Fibroblast of skin of left quadriceps (primary cell): ENCODE results near the gene ZKSCAN1.
"Not testable (repeated sequence)": the region's sequence is repeated elsewhere in the genome, so short reads cannot be mapped to it uniquely, and the experiment has no call there.

ENCODE experiments used
- DNase-seq, 2 experiments: peaks; one replicate each; pipeline ENCODE4 v3.0.0-alpha.2; 2013; ENCODE audit warnings: low read depth in 2 of 2

ZKSCAN1 gene

DNA sequence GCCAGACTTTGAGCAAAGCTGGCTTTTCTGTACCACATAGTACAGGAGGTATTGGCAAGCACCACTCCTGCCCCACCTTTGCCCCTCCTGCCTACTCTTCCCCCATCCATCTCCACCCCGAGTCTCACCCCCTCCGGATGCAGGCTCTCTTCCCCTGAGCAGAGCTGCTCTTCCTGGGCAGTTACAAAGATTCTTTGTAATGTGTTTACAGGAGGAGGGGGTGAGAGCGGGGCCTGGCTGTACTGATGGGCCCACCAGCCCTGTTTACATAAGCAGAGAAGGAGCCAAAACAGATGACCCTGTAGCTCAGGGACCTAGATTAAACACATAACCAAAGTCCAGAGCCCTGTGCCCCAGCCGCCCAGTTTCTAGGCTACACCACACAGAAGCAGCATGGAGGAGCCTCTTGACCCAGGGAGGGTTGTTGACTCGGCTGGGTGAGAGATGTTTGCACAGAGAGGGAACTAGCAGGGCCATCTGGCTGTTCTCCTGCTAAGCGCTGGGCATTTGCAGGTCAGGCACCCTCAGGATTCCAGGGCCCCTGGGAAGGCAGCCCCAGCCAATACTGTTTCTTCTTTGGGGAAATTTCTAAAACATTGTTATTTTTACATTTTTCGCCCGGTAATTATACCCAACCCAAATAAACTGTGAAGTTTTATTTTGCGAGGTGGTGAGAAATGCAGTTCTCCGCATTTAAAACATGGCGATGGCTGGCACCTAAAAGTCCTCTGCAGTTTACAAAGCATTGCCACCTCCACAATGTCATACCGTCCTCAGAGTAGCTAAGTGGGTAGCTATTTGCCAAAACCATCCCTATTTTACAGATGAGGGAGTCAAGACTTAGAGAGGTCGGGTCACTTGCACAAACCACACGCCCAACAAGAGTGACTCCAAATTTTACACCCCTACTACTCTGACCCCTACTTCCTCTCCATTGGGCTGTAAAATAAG is 11.4 kb upstream of the ZKSCAN1 start:
- no peak for DNase-seq

GRCh38 chr7:100007887-100008286 is 7.5 kb upstream of the ZKSCAN1 start:
- no peak for DNase-seq

DNA sequence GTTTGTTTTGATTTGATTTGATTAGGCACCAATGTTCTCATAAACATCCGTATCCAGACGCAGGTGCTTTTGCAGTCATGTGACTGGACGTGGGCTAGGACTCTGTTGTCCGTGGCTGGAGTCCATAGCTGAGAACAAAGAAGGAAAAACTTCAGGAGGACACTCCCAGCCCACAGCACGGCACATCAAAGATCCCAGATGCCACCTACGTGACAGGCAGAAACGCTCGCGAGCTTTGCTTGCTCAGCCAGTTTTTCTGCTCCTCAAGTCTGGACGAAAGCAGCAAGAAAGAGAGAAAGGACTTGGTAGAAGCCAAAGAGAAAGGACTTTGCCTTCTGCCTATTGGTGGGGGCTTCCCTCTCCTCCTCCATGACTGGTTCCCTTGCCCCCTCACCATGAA is 6.9 kb upstream of the ZKSCAN1 start:
- no peak for DNase-seq

DNA sequence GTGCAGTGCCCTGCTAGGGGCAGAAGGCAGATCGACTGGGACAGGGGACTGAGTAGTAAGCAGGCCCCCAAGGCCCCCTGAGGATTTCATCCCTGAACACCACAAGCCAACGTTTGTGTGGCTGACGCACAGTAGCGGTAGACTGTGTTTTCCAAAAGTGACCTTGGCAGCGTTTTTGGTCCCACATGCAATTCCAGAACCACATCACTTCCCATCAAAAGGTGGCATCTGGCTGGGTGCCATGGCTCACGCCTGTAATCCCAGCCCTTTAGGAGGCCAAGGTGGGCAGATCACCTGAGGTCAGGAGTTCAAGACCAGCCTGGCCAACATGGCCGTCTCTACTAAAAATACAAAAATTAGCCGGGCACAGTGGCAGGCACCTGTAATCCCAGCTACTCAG is 5.4 kb upstream of the ZKSCAN1 start:
- DNase-seq = not testable (repeated sequence)

DNA sequence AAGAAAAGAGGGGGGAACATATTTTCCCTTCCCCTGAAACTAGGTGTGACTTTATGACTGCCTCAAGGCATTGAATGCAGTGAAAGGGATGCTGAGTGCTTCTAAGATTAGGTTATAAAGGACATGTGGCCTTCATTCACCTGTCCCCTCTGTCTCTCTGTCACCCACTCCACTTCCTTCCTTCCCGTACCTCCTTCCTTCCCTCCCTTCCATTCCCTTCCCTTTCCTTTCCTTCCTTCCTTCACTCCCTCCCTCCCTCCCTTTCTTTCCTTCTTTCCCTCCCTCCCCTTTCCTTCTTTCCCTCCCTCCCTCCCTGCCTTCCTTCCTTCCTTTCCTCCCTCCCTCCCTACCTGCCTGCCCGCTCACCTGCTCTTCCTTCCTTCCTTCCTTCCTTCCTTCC is 4.5 kb upstream of the ZKSCAN1 start:
- no peak for DNase-seq

- DNase-seq = no peak
These were observed 3.9 kb upstream of the ZKSCAN1 start for GRCh38 chr7:100011516-100011915.

DNA sequence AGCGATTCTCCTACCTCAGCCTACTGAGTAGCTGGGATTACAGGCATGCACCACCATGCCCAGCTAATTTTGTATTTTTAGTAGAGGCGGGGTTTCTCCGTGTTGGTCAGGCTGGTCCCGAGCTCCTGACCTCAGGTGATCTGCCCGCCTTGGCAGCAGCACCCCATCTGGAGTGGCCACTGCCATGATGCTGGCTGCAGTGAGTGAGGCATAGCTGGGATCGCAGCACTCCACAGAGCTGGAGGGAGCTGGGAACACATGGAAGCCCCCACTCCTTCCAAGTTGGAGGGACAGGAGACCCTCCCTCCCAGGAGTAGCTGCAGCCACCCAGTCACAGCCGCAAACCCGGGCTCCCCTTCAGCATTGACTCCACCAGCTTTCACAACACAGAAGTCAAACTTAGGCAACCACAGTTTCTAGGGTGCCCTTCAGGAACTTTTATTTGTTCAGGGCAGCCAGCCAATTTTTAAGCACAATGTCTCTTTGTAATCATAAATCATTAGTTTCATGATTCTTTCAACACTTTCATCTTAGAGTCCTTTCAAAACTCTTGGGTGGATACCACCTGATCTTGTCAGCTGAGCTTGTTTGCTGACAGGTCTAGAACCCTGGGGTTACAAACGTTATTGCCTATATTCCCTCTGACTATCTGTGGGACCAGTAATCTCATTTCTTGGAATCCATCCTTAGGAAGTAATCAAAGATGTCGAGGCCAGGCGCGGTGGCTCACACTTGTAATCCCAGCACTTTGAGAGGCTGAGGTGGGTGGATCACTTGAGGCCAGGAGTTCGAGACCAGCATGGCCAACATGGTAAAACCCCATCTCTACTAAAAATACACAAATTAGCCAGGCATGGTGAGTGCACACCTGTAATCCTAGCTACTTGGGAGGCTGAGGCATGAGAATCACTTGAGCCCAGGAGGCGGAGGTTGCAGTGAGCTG is 2.7 kb upstream of the ZKSCAN1 start:
- DNase-seq = not testable (repeated sequence)

DNA sequence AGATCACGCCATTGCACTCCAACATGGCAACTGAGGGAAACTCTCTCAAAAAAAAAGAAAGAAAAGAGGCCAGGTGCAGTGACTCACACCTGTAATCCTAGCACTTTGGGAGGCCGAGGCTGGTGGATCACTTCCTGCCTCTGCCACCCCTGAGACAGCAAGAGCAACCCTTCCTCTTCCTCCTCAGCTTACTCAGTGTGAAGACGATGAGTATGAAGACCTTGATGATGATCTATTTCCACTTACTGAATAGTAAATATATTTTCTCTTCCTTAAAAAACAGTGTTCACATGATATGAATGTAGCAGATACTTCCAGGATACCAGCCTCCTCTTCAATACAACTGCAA is 2.1 kb upstream of the ZKSCAN1 start:
- no peak for DNase-seq

- no peak for DNase-seq
These were observed 962 bp downstream of the ZKSCAN1 start for GRCh38 chr7:100016215-100016901.

GRCh38 chr7:100017300-100017699 is 1.9 kb downstream of the ZKSCAN1 start:
- DNase-seq = no peak

DNA sequence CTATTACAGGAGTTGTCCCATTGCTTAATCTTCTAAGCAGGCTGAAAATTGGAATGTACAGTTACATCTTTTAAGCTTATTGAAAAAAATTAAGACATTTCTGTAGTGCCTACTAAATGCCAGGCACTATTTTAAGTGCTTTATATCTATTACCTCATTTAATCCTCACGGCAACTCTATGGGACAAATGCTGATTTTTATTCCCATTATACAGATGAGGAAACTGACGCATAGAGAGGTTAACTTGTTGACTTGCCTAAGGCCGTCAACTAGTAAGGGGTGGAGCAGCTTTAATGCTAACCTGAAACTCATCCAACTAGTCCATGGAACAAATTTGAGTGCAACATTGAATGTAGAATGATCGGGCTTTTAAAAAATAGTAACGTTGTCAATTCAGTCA is 2.5 kb downstream of the ZKSCAN1 start:
- no peak for DNase-seq

- DNase-seq = no peak
These were observed 4.5 kb downstream of the ZKSCAN1 start for GRCh38 chr7:100019908-100020307.

DNA sequence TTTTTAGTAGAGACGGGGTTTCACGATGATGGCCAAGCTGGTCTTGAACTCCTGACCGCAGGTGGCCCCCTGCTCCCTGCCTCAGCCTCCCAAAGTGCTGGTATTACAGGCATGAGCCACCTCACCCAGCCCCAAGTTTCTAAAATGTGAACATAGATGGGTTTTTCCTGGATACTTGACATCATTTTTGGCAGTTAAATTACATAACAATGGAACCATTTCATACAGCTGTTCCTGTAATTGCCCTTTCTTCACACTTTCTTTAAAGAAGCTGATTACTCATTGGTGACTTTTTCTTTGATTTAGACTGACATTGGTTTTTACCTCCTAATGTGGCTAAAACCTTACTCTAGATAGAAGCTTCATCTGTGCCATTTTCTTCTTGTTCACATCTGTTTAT is 5.9 kb downstream of the ZKSCAN1 start:
- no peak for DNase-seq

DNA sequence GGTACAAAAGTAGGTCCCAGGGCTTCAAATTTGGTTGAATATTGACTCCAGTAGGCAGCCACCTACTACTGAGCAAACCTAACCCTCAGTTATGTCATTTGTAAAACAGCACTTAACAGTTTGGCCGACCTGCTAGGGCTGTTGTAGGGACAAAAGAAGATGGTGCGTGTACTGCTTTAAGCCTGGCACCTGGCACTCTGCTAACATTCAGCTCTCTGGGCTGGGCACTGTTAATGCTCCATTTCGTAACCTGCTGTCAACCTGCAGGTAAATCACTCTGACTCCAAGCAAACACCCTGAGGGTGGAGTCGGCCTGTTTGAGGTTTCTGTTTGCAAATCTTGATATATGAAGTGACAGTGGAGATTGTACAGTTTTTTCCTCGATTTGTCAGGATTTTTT is 7.2 kb downstream of the ZKSCAN1 start:
- no peak for DNase-seq

GRCh38 chr7:100023526-100023925 is 8.1 kb downstream of the ZKSCAN1 start:
- DNase-seq = no peak

- DNase-seq = no peak
These were observed 8.7 kb downstream of the ZKSCAN1 start for GRCh38 chr7:100024020-100024619.

DNA sequence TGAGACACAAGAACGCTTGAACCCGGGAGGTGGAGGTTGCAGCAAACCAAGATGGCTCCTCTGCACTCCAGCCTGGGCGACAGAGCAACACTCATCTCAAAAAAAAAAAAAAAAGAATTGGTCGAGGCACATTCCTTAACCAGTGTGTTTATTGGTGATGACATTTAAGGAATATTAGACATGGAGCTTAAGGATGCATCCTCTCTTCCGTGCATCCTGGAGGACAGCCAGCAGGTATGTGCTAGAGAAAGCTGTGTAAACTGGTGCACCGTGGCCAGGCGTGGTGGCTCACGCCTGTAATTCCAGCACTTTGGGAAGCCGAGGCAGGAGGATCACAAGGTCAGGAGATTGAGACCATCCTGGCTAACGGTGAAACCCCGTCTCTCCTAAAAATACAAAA is 11.8 kb downstream of the ZKSCAN1 start:
- DNase-seq = no peak

GRCh38 chr7:100029596-100029995 is 14.2 kb downstream of the ZKSCAN1 start:
- DNase-seq = no peak

GRCh38 chr7:100033526-100033925 is 18.1 kb downstream of the ZKSCAN1 start:
- DNase-seq = no peak

DNA sequence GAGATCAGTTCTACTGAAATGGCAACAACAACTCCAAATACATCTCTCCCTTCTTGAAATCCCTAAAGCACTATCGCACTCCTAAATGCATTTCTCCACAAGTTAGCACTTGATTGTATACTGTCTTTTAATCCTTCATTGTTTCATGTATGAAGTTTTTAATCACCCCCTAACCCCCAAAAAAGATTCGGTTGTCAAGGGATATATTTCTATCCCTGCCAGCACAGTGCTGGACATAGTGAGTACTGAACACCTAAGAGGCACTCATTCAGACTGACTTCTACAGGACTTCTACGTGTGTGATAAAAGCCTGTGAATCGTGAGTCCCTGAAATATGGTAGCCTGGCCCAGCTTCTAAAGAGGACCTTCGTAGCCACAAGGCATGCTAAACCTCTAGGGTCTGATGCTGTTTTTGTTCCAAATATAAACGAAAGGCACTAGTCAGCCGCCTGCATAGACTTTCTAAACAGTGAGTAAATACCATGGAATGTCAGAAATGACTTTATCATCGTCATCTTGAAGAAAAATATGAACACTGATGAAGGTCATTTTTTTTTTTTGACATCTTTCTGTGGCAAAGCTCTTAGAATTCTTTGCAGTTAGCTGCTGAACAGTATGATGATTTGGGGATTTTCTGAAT is 19.6 kb downstream of the ZKSCAN1 start:
- DNase-seq = no peak

GRCh38 chr7:100035876-100036275 is 20.5 kb downstream of the ZKSCAN1 start:
- no peak for DNase-seq
